Liver (tissue), 9 donors: ENCODE measurements around the gene GOLGA8A. TPM values are rescaled to one million over a fixed set of nuclear protein-coding genes. Genes with fewer than 3 reads are reported as not detected.

Source experiments
- DNase-seq: peaks from one replicate; pipeline ENCODE4 v3.0.0-alpha.2; 2017; ENCODE audit warnings: low spot score
- H3K27ac ChIP-seq, 2 donors: one replicate each; pipeline ENCODE4 v1.7.0; 2013; ENCODE audit warnings: inconsistent platforms in 2 of 2, low read length in 2 of 2, control low read depth in 1 of 2, low read depth in 1 of 2, mild to moderate bottlenecking in 1 of 2
- H3K27me3 ChIP-seq, 4 donors: one replicate each; pipeline versions ENCODE4 v1.6.1 to v1.7.0; 2013; ENCODE audit warnings: low read length in 3 of 4, inconsistent platforms in 1 of 4, mild to moderate bottlenecking in 1 of 4, moderate library complexity in 1 of 4; ENCODE audit not compliant: control insufficient read depth in 4 of 4, insufficient read depth in 4 of 4
- H3K36me3 ChIP-seq, 4 donors: one replicate each; pipeline versions ENCODE4 v1.6.1 to v1.7.0; 2013; ENCODE audit warnings: low read length in 3 of 4, mild to moderate bottlenecking in 3 of 4, low read depth in 1 of 4, moderate library complexity in 1 of 4; ENCODE audit not compliant: control insufficient read depth in 4 of 4, insufficient read depth in 3 of 4
- H3K4me1 ChIP-seq, 4 donors: one replicate each; pipeline versions ENCODE4 v1.6.1 to v1.7.0; 2013; ENCODE audit warnings: low read length in 3 of 4, mild to moderate bottlenecking in 3 of 4, moderate library complexity in 1 of 4; ENCODE audit not compliant: control insufficient read depth in 4 of 4, insufficient read depth in 4 of 4
- H3K4me3 ChIP-seq, 3 donors: one replicate each; pipeline versions ENCODE4 v1.6.1 to v1.7.0; 2013; ENCODE audit warnings: low read length in 3 of 3, control low read depth in 1 of 3, low read depth in 1 of 3, mild to moderate bottlenecking in 1 of 3
- H3K9ac ChIP-seq, 2 donors: one replicate each; pipeline ENCODE4 v1.7.0; 2013; ENCODE audit warnings: low read length in 2 of 2, mild to moderate bottlenecking in 2 of 2, moderate library complexity in 2 of 2, control low read depth in 1 of 2, low read depth in 1 of 2
- H3K9me3 ChIP-seq, 4 donors: one replicate each; pipeline versions ENCODE4 v1.6.1 to v1.7.0; 2013; ENCODE audit warnings: low read length in 3 of 4; ENCODE audit not compliant: control insufficient read depth in 4 of 4
- ATF3 ChIP-seq: IDR thresholded peaks from 2 replicates; pipeline ENCODE4 v1.6.1; 2016; ENCODE audit warnings: antibody characterized with exemption
- CTCF ChIP-seq: fragments of 150-350 bp; IDR thresholded peaks from 2 replicates; pipeline ENCODE4 v1.5.1; 2017; ENCODE audit warnings: improper control_type of control experiment, low read depth, low read length; ENCODE audit not compliant: missing input control
- EGR1 ChIP-seq, 2 donors: IDR thresholded peaks; 2 replicates each; pipeline ENCODE4 v1.6.1; 2016 to 2018; ENCODE audit warnings: antibody characterized with exemption in 2 of 2, low read depth in 2 of 2
- FOXA2 ChIP-seq: IDR thresholded peaks from 2 replicates; pipeline ENCODE4 v1.6.1; 2016; ENCODE audit warnings: antibody characterized with exemption
- HNF4A ChIP-seq, 2 donors: conservative IDR thresholded peaks; 2 replicates each; pipeline ENCODE4 v1.6.1; 2016; ENCODE audit warnings: antibody characterized with exemption in 2 of 2, mild to moderate bottlenecking in 2 of 2
- HNF4G ChIP-seq: IDR thresholded peaks from 2 replicates; pipeline ENCODE4 v1.6.1; 2016; ENCODE audit warnings: antibody characterized with exemption
- JUND ChIP-seq, 2 donors: IDR thresholded peaks; 2 replicates each; pipeline ENCODE4 v1.6.1; 2016; ENCODE audit warnings: antibody characterized with exemption in 2 of 2
- MAX ChIP-seq: IDR thresholded peaks from 2 replicates; pipeline ENCODE4 v1.6.1; 2016; ENCODE audit warnings: antibody characterized with exemption
- REST ChIP-seq: IDR thresholded peaks from 2 replicates; pipeline ENCODE4 v1.6.1; 2016; ENCODE audit warnings: antibody characterized with exemption, mild to moderate bottlenecking
- RXRA ChIP-seq, 2 donors: IDR thresholded peaks; 2 replicates each; pipeline ENCODE4 v1.6.1; 2017 to 2018; ENCODE audit warnings: antibody characterized with exemption in 2 of 2, mild to moderate bottlenecking in 1 of 2
- SP1 ChIP-seq: IDR thresholded peaks from 2 replicates; pipeline ENCODE4 v1.6.1; 2018; ENCODE audit warnings: antibody characterized with exemption, mild to moderate bottlenecking
- YY1 ChIP-seq: IDR thresholded peaks from 2 replicates; pipeline ENCODE4 v1.6.1; 2016; ENCODE audit warnings: antibody characterized with exemption, mild to moderate bottlenecking
- ZBTB33 ChIP-seq: IDR thresholded peaks from 2 replicates; pipeline ENCODE4 v1.6.1; 2016; ENCODE audit warnings: antibody characterized with exemption
- WGBS: extraction: QIAGEN DNeasy Blood & Tissue Kit; methylation state at CpG from one replicate; pipeline ENCODE4 v1.1.7; 2013; 5-methylcytosine and 5-hydroxymethylcytosine counted together
- polyA plus RNA-seq, 2 donors: library from polyadenylated mRNA; stranded (reverse) in 1 of 2; unstranded in 1 of 2; fragments of 200-250 nt in 1 of 2; fragments of >200 nt in 1 of 2; fragmentation: Nextera tagmentation in 1 of 2; extraction: Ambion mirVana in 1 of 2; gene quantifications; one replicate each; pipeline versions ENCODE4 v1.2.1 to v1.2.3, GENCODE V29; 2013 to 2015
- total RNA-seq, 2 donors: library from RNA; depleted of rRNA; stranded (reverse); fragments of >200 nt; gene quantifications; one replicate each; pipeline ENCODE4 v1.2.3, GENCODE V29; 2014
- donor health status: healthy.
- donor health status: healthy.
- donor health status: healthy.
- donor health status: healthy.
- donor health status: healthy.

The GOLGA8A gene
- total and polyA plus RNA-seq, 4 donors = 2.1 to 20.6 (median 9.1) TPM

GRCh38 chr15:34442891-34443290 is 5.3 kb upstream of the GOLGA8A start:
- 82% methylated on average over 7 of the region's 7 CpGs for WGBS
- Histone ChIP-seq H3K9ac (no peak overlapping the region), H3K4me1 (no peaks in the 10 kb centered on the region), H3K27ac (no peak overlapping the region), H3K27me3 (peaks cover 0 to 7% (median 3%) of the 10 kb centered on the region in 4 donors), H3K4me3 (no peak overlapping the region), H3K36me3 (no peaks in the 10 kb centered on the region), H3K9me3 (no peaks in the 10 kb centered on the region)
- no peak for DNase-seq
- no peak for TF ChIP-seq RXRA (IDR thresholded peaks at IDR 0.05)
- TF ChIP-seq YY1 = no peak
- TF ChIP-seq SP1 = no peak
- no peak for TF ChIP-seq JUND (IDR thresholded peaks at IDR 0.05)
- no peak for TF ChIP-seq FOXA2
- no peak for TF ChIP-seq HNF4G
- no peak for TF ChIP-seq REST
- no peak for TF ChIP-seq ATF3
- no peak for TF ChIP-seq CTCF
- TF ChIP-seq ZBTB33 = no peak

- Histone ChIP-seq H3K27ac (no peak overlapping the region), H3K4me1 (peaks cover 0 to 12% (median 7%) of the 10 kb centered on the region in 4 donors), H3K27me3 (peaks cover 0 to 7% (median 3%) of the 10 kb centered on the region in 4 donors), H3K9me3 (no peaks in the 10 kb centered on the region), H3K4me3 (no peak overlapping the region), H3K9ac (no peak overlapping the region), H3K36me3 (no peaks in the 10 kb centered on the region)
- WGBS = 68% methylated on average over 5 of the region's 5 CpGs
- no peak for DNase-seq
- TF ChIP-seq EGR1 (IDR thresholded peaks at IDR 0.05; ENCODE audit: low read depth in 2 of 2) (no peak), ATF3 (no peak), FOXA2 (no peak), CTCF (no peak), SP1 (no peak), MAX (no peak), RXRA (IDR thresholded peaks at IDR 0.05) (no peak), JUND (IDR thresholded peaks at IDR 0.05) (no peak), HNF4A (conservative IDR thresholded peaks at IDR 0.05) (no peak), HNF4G (no peak), ZBTB33 (no peak)
Measured at GRCh38 chr15:34439878-34440277, 2.3 kb upstream of the GOLGA8A start.
